GM19099 (cell line): Measurements from ENCODE around the gene NPAT.

ENCODE experiments used
- POLR2A ChIP-seq: IDR thresholded peaks from 3 replicates; pipeline ENCODE4 v1.6.1; 2011; ENCODE audit warnings: low read depth; ENCODE audit not compliant: insufficient read length; ENCODE audit errors: extremely low read depth

NPAT gene

DNA sequence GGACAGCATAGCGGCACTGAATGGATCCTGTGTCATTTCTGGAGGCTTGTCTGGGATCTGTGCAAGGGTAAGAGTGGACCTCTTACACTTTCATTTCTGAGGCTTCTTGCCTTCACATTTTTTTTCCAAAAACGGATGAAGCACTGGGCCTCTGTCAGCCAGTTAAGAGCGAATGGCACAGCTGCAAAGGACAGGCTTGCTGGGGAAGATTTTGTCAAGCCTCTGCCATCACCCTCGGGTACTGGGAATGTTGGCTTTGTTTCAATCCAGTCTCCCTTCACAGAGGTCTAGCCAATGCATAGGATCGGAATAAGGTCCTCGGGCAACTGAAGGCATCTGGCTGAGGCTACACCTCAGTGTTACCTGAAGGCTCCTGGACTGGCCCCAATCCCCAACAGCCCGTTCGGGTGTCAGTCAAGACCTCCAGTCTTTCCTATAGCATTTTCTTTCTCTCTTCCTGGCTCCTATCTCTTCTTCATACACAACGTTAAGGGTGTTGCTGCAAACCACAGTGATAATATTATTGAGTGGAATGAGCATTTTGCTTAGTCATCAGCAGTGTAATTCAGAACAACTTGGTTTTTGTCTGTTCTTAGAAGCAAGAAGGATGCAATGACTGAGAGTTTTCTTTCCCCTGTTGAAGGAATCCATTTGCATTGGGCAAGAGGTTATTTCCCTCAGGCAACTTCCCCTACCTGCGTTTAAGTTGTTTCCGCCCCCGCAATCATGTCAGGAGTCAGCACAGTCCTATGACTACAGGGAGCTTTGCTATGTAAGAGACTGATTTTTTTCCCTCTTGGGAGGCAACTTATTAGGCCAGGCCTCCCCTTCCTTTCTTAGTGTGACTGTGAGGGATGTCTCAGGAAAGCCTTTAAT, 22.8 kb downstream of the NPAT start:
- no peak for TF ChIP-seq POLR2A

DNA sequence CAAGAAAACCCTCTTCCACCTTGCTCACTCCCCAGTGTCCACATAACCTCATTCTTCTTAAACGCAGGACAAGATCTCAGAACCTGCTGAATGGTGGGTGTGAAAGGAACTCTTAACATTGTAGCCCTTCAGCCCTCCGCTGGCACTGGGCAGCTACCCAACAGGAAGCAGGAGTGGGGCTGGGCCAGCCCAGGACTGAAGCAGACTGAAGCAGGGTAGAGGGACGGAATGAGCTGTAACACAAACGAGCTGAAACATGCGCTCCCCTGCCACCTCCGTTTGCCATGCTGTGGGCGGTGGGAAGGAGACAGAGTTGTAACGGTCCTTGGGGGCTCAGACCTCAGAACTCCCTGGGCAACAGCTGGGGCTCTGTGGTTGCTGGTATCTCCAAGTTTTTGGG, 23.6 kb downstream of the NPAT start:
- no peak for TF ChIP-seq POLR2A

GRCh38 chr11:108197351-108197750, 25.1 kb downstream of the NPAT start:
- no peak for TF ChIP-seq POLR2A

GRCh38 chr11:108196901-108197300, 25.5 kb downstream of the NPAT start:
- TF ChIP-seq POLR2A = no peak

GRCh38 chr11:108193725-108194124, 28.7 kb downstream of the NPAT start:
- no peak for TF ChIP-seq POLR2A

DNA sequence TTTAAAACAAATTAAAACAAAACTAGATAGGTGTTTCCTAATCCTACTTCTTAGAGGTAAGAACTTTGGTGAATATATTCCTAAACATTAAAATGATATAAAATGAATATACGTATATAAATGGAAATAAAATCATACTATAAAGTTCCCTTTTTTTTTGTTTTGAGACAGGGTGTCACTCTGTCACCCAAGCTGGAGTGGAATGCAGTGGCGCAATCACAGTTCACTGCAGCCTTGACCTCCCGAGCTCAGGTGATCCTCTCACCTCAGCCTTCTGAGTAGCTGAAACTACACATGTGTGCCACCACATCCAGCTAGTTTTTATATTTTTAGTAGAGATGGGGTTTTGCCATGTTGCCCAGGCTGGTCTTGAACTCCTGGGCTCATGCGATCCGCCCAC, 44.9 kb downstream of the NPAT start:
- no peak for TF ChIP-seq POLR2A

GRCh38 chr11:108170184-108170583, 52.3 kb downstream of the NPAT start:
- TF ChIP-seq POLR2A = no peak

DNA sequence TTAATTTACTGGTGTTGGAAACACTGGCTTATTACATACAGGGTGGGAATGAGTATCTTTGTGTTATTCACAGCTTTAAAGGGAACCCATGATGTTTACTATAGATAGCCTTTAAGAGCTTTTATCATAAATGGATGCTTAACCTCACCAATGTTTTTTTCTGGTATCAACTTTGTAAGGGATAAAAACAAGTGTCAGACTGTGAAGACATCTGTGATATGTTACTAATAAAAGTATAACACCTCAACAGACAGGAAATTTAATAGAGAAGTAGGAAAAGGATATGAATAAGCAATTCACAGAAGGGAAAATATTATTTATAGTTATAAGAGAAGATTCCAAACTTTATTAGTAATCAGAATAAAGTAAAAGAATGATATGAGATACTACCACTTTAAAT, 54.8 kb downstream of the NPAT start:
- no peak for TF ChIP-seq POLR2A

- no peak for TF ChIP-seq POLR2A
These were observed 61.4 kb downstream of the NPAT start for GRCh38 chr11:108160970-108161566.

- no peak for TF ChIP-seq POLR2A
These were observed 67.8 kb downstream of the NPAT start for GRCh38 chr11:108154591-108154990.

- no peak for TF ChIP-seq POLR2A
These were observed 73.9 kb downstream of the NPAT start for GRCh38 chr11:108148556-108148955.

GRCh38 chr11:108147150-108147549, 75.3 kb downstream of the NPAT start:
- no peak for TF ChIP-seq POLR2A

GRCh38 chr11:108144615-108145014, 77.8 kb downstream of the NPAT start:
- no peak for TF ChIP-seq POLR2A

DNA sequence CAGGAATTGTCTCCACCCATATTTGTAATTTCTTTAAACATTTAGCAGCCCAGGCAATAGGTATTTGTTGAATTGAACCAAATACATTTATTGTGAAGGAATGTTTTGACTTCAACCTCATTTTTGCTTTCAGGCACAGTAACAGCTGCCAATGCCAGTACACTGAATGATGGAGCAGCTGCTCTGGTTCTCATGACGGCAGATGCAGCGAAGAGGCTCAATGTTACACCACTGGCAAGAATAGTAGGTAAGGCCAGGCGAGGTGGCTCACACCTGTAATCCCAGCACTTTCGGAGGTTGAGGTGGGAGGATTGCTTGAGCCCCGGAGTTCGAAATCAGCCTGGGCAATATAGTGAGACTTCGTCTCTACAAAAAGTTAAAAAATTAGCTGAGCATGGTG, 80.1 kb downstream of the NPAT start:
- TF ChIP-seq POLR2A = no peak

DNA sequence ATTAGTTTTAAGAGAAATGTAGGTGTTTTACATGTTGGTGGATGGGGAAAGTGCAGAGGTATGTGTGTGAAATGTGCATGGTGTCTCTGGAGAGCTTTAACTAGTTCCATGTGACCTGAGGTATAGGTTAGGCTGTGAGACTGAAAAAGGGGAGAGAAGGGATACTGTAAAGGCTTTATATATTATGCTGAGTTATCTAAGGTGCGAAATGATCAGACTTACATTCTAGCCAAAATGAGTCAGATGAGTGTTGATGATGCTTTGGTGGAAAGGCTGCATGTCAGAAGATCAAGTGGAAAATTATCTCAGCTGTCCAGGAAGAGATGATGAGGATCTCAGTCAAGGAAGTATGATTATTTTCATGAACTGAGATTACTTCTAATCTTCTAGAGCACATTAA, 85.2 kb downstream of the NPAT start:
- TF ChIP-seq POLR2A = no peak

- no peak for TF ChIP-seq POLR2A
These were observed 86.4 kb downstream of the NPAT start for GRCh38 chr11:108135845-108136544.
